ENCODE results near the gene FJX1.

- TF ChIP-seq, protein P1, sequence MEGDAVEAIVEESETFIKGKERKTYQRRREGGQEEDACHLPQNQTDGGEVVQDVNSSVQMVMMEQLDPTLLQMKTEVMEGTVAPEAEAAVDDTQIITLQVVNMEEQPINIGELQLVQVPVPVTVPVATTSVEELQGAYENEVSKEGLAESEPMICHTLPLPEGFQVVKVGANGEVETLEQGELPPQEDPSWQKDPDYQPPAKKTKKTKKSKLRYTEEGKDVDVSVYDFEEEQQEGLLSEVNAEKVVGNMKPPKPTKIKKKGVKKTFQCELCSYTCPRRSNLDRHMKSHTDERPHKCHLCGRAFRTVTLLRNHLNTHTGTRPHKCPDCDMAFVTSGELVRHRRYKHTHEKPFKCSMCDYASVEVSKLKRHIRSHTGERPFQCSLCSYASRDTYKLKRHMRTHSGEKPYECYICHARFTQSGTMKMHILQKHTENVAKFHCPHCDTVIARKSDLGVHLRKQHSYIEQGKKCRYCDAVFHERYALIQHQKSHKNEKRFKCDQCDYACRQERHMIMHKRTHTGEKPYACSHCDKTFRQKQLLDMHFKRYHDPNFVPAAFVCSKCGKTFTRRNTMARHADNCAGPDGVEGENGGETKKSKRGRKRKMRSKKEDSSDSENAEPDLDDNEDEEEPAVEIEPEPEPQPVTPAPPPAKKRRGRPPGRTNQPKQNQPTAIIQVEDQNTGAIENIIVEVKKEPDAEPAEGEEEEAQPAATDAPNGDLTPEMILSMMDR (IDR thresholded peaks at IDR 0.05) = no peak
- TF ChIP-seq POLR2A (IDR thresholded peaks at IDR 0.05) = no peak
Measured at GRCh38 chr11:35589281-35589680, 29.0 kb upstream of the FJX1 start.

Measured in Peyer's patch (tissue), 4 donors.